Right kidney (tissue), 1 donor: ENCODE measurements around the gene WRAP73.
"Not testable (repeated sequence)": the region's sequence is repeated elsewhere in the genome, so short reads cannot be mapped to it uniquely, and the experiment has no call there.

Experiments
- DNase-seq: peaks from one replicate; pipeline ENCODE4 v3.0.0-alpha.2; 2016

WRAP73 gene

GRCh38 chr1:3597599-3597964 is 52.3 kb downstream of the WRAP73 start:
- DNase-seq: no peak

DNA sequence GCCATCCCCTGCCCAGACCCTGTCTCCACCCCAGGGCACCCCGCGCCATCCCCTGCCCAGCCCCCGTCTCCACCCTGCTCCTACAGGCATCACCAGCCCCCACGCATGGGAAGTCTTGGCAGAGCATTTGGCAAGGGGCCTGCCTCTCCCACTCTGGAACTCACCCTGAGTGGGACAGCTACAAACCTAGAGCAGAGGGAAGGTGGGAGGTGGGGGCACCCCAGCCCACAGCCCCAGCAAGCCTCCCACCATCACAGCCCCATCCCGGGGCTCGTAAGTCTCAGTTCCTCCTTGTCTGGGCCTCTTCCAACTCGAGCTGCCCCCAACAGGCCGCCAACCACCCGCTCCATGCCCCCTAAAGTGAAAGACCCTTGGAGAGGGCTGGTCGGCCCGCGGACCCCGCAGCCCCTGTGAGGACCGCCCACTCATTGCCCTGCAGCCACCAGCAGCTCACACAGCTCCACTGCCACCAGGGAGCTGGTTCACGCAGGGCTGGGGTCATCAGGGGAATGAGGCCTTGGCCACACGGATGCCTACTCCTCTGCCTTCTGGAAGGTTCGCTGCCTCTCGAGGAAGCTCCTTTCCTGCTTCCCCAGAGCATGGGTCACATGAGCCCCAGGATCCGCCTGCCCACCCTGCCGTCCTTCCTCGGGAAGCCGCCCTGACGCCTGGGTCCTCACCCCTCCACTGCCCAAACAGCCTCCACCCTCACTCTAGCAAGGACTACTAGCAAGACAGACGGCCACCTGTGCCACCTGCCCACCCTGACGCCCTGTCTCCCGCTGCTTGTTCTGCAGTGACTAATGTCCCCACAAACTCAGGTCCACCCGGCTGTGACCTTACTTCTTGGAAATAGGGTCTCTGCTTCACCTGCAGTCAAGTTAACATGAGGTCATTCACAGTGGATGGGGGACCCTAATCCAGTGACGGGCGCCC is 53.0 kb downstream of the WRAP73 start:
- no peak for DNase-seq

GRCh38 chr1:3595949-3596348 is 54.0 kb downstream of the WRAP73 start:
- DNase-seq: no peak

DNA sequence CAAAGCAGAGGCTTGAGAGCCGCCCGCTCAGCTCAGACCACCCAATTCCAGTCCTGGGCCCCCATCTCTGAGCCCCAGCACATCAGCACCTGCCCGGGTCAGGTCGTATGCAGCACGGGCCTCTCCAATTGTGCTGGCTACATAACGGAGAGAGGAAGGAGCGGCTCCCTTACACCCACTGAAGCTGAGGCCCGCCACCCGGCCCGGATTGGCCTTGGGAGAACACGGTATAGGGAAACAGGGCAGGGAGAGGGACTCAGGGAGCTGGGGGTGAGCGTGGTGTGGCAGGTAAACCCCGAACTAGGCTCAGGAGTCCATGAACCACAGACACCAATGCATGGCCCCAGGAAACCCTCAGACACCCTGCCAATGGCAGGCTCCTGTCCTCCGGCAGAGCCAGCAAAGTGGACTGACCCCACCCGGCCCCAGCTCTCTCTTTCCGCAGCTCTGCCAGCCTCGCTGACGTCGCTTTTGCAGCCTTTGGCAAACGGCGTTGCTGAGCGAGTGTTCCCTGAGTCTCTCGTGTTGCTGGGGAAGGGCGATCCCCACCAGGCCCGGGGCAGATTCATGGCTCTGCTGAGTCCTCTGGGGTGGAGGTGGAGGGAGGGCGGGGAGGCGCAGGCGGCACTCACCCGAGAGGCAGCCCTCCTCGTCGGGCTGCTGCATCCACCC is 55.1 kb downstream of the WRAP73 start:
- no peak for DNase-seq

DNA sequence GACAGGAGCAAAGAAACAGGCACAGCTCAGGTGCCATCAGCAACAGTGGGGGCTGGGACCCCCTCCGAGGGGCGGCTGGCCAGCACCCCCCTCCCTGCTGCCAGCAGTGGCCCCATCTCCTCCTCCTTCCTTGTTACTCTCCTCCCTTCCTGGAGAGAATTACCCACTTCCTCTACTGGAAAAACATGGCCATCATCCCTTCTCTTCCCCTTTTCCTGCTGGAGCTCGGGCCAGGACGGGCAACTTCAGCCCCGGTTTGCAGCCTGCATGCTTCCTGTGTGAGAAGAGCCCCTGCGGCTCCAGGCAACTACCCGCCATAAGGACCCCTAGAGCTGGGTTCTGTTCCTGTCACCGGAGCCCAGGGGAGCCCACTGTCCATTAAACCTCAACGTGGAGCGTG is 56.2 kb downstream of the WRAP73 start:
- no peak for DNase-seq

DNA sequence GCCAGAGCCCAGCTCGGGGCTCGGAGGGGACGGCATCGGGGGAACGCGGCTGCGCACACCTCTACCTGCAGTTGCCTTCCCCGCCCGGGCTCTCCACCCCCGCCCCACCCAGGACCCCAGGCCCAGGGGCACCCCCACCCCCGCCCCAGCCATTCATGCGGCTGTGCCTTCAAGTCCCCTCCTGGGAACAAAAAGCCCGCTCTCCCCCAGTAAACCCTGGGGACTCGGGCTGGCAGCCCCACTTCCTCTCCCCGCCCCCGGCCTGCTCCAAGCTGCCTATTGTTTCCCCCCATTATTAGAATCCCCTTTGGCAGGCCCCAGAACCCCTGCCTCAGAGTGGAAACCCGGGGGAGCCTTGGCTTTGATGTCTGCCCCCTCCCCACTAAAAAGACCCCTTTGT is 56.6 kb downstream of the WRAP73 start:
- no peak for DNase-seq

GRCh38 chr1:3590951-3591865 is 58.7 kb downstream of the WRAP73 start:
- DNase-seq: no peak

DNA sequence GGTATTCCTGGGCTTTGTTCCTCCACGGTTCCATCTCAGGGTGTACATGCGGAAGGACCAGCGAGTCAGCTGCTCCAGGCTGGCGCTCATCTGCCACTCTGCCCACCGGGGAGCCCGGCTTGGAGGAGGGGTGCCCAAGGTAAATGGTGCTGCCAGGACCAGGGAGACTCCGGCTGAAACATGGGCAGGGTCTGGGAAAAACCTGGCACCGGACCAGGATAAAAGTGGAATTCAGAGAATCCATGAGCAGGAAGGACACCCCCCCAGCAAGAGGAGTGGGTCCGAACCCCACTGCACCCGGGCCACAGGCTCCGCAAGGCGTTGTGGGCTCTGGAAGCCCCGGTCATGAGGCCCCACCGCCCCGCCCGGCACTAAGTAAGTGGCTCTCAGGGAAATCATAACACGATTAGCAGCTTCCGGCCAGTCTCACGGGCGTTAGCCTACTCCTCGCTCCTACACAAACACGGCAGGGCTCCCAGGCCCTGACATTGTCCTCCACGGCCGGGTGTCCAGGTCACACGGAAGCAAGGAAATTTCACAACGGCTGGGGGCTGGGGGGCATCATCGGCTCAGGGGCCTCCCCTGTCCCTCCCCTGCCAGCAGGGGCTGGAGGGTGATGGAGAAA is 59.7 kb downstream of the WRAP73 start:
- DNase-seq: peak; percentile 67

GRCh38 chr1:3588395-3588794 is 61.5 kb downstream of the WRAP73 start:
- DNase-seq: no peak

DNA sequence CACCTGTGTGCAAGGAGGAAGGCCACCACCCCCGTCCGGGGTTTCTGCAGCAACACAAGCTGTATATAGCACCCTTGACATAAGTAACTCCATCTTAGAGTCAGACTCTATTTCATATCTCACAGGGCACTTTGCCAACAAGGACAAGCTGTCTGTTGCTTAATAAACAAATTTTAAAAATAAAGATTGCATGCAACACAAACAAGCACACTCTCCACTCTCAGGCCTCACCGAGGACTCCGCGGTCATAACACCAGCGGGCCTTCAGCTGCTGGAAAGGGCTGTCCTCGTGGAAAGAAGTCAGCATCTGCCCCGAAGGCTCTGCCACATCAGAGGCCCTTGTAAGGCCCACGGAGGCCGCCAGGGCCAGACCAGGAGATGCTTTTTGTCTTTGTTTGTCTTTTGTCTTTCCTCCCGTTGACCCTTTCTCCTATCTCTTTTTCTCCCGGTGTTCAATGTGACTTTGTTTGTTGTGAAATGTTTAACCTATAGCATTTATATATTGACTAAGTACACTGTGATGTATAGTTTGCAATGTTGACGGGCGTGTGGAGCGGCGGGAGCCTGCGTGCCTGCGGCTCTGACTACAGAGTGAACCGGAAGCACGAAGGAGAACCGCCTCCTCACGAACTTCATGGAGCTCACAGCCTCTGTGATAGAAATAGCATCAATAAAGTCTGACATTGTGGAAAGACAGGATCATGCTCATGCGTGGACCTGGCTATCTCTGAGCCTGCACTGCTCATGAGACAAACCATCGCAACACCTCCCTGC is 62.7 kb downstream of the WRAP73 start:
- no peak for DNase-seq

DNA sequence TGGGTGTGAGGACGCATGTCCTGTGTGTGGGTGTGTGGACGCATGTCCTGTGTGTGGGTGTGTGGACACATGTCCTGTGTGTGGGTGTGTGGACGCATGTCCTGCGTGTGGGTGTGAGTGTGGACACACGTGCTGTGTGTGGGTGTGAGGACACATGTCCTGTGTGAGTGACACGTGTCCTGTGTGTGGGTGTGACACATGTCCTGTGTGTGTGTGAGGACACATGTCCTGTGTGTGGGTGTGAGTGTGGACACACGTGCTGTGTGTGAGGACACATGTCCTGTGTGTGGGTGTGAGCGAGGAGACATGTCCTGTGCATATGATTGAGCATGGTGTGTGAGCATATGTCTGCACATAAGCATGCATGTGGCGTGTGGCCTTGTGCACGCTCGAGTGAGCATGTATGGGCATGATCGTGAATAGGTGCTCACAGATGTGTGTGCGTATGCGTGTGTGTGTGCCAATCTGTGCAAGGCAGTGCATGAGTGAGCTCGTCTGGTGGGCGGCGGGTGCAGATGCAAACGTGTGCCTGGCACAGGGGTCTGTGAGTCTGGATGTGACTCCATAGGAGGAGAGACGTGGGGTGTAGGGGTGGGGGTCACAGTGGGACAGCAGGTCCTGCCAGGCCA is 63.8 kb downstream of the WRAP73 start:
- DNase-seq: no peak

- not testable (repeated sequence) for DNase-seq
Observed at GRCh38 chr1:3585353-3585868, 64.5 kb downstream of the WRAP73 start.

- DNase-seq: no peak
Observed at GRCh38 chr1:3584915-3585314, 65.0 kb downstream of the WRAP73 start.

DNA sequence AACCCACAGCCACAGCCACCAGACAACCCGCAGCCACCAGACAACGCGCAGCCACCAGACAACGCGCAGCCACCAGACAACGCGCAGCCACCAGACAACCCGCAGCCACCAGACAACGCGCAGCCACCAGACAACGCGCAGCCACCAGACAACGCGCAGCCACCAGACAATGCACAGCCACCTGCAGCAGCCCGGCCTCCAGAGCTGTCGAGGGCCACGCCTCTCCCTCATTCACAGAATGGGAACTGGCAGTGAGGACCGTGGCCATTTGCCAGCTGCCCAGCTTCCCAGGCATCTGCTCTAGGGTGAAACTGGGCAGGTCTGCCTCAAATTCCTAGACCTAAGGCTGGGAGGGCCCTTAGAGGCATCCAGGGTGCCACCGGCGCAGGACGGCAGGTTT is 66.2 kb downstream of the WRAP73 start:
- DNase-seq: not testable (repeated sequence)

GRCh38 chr1:3581296-3582036 is 68.4 kb downstream of the WRAP73 start:
- no peak for DNase-seq
